ENCODE results near the gene HAPSTR1.

- TF ChIP-seq CTCF (IDR thresholded peaks at IDR 0.05) (no peak), MYC (IDR thresholded peaks at IDR 0.05; ENCODE audit: borderline replicate concordance, low read length) (peak; percentile 62), USF2 (IDR thresholded peaks at IDR 0.05) (peak; percentile 93), MAFK (IDR thresholded peaks at IDR 0.05; ENCODE audit: partially characterized antibody) (no peak), EP300 (IDR thresholded peaks at IDR 0.05) (no peak), RCOR1 (IDR thresholded peaks at IDR 0.05; ENCODE audit: low read depth, low read length) (no peak), ZC3H11A (IDR thresholded peaks at IDR 0.05) (no peak), REST (IDR thresholded peaks at IDR 0.05) (no peak), CHD4 (IDR thresholded peaks at IDR 0.05; ENCODE audit: borderline replicate concordance) (no peak), MAX (IDR thresholded peaks at IDR 0.05) (peak; percentile 78), JUN (IDR thresholded peaks at IDR 0.05) (peak in 1 of 2 experiments; percentile 82; a peak in 2 of 5 replicates)
Observed at GRCh38 chr16:9090960-9091866, at the start of gene HAPSTR1.

All from A549 (cell line).